Measurements from ENCODE around the gene TRPM6.
"Not testable (repeated sequence)": the region's sequence is repeated elsewhere in the genome, so short reads cannot be mapped to it uniquely, and the experiment has no call there.

The TRPM6 gene

GRCh38 chr9:74887041-74887980 is at the start of gene TRPM6:
Gene TRPM6, minus strand, starts transcription at chr9:74887921. Its CDS starts 65 bp downstream, at chr9:74887856.
- peak; percentile 19 for DNase-seq

GRCh38 chr9:74935008-74935407 is 47.3 kb upstream of the TRPM6 start:
- DNase-seq, result no peak

GRCh38 chr9:74921737-74922136 is 34.0 kb upstream of the TRPM6 start:
- no peak for DNase-seq

DNA sequence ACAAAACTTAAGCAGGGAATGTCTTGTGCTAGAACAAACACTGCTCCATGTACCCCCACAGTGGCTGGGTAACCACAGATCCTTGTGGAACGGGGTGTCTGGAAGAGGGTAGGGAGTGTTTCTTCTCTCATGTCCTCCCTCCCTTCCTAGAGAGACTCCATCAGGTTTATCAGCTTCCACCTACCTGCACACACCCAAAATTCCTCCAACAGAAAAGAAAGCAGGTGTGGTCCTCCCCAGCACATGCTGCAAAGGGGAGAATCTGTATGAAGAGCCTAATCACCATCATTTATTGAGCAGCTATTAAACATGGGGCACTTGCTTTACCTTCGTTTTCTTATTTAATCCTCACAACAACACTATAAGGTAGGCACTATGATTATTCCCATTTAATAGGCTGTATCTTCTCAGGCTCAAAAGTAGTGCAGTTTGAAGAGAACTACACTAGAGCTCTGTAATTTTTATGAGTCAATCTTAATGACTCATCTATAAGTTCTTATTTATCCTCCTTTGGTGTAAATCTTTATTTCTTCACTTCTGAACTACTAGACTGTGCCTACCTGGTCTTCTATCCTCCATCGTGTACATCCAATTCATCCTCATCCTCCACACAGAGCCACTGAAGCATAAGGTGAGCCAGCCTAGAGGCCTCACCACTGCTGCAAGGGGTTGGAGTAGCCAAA is 33.4 kb upstream of the TRPM6 start:
- DNase-seq, result no peak

- no peak for DNase-seq
Observed at GRCh38 chr9:74910036-74910435, 22.3 kb upstream of the TRPM6 start.

- DNase-seq, result no peak
Observed at GRCh38 chr9:74908665-74909064, 20.9 kb upstream of the TRPM6 start.

GRCh38 chr9:74907085-74907484 is 19.4 kb upstream of the TRPM6 start:
- DNase-seq, result no peak

DNA sequence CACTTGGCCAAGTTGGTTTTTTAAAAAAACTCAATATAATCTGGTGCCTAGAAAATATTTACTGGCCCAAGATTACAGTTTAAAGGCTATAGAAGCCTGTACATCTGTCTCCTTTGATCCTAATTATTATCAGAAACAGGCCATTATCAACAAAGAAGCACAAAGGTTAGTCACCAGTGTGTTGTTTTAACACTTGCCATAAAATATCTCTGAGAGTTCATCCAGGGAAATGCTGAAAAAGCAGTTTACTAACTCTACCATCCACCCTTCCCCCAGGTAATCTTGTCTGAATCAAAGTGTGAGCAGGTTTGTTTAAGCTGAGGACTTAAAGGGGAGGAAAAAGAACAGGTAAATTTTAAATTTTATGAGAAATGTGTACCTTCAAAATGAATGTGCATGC is 13.3 kb upstream of the TRPM6 start:
- no peak for DNase-seq

- DNase-seq, result not testable (repeated sequence)
Observed at GRCh38 chr9:74888449-74888848, 728 bp upstream of the TRPM6 start.

- no peak for DNase-seq
Observed at GRCh38 chr9:74887981-74888370, 255 bp upstream of the TRPM6 start.

DNA sequence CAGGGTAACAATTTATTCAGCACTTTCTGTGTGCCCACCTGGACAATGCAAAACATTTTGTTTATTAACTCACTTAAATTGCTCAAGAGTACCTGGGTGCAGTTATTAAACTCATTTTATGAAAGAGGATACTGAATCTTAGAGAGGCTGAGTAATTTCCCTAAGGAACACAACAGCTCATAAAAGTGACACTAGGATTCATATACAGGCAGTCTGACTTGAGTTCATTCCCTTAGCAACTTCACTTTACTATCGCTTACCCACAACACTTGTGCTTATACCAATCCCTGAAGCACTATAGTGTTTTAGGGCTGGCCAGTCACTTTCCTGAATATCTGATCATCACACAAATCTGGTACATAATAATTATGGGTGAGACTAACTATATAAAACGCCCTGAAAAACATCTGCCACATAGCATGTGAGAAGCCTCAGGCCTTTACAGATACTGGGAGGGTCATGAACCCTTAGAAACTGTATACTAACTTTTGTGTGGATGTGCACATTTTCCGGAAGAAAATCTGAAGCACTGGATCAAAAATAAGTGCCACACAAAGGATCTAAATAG is 11.3 kb downstream of the TRPM6 start:
- no peak for DNase-seq

GRCh38 chr9:74875656-74876055 is 12.1 kb downstream of the TRPM6 start:
- no peak for DNase-seq

GRCh38 chr9:74874220-74874619 is 13.5 kb downstream of the TRPM6 start:
- DNase-seq, result no peak

- DNase-seq, result no peak
Observed at GRCh38 chr9:74872619-74873233, 15.0 kb downstream of the TRPM6 start.

DNA sequence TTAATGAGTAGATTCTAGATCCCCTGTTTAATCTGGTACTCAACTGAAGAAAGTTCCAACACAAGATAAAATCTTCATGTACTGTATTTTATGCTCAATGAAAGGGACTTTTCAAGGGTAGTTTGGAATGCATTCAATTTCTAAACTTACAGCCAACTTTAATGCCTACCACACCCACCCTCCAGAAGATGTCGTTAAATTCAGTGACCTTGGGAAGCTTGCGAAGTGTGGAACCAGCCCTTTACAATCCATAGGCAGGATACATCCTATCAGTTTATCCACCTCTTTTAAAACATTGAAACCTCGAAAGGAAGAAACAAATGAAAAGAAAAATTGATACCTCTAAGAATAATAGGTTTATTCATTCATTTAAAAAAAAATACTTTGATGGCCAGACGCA is 20.2 kb downstream of the TRPM6 start:
- no peak for DNase-seq

GRCh38 chr9:74865177-74865576 is 22.5 kb downstream of the TRPM6 start:
- no peak for DNase-seq

DNA sequence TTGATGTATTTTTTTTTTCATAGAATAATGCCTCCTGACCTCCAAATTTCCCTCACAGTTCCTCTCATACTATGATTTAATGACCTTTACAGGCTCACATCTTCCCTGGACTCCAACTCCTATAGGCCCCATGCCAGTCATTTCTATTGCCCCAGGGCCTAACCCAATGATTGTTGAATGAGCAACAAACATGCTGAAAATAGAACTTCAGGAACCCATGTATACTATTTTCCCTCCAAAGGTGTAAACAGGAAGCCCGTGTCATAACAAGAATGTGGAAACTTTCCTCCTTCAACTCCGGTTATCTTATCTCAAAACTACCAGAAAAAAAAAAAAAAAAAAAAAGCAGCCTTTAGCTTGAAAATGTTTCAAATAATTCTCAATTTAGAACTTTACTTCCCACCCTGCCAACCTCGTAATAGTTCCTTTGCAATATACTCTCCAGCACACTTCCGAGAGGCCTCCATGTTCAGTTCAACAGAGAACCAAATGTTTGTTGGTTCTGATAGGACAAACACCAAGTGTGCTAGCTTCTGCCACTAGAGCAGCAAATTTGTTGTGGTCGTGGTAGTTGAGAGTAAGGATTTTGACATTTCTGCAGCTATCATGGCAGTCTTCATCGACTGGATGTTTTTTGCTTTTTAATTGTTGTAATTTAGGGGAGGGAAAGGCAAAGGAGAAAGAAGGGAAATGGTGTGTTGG is 25.8 kb downstream of the TRPM6 start:
- DNase-seq, result no peak

- DNase-seq, result no peak
Observed at GRCh38 chr9:74861071-74861470, 26.6 kb downstream of the TRPM6 start.

- not testable (repeated sequence) for DNase-seq
Observed at GRCh38 chr9:74860247-74860646, 27.5 kb downstream of the TRPM6 start.

DNA sequence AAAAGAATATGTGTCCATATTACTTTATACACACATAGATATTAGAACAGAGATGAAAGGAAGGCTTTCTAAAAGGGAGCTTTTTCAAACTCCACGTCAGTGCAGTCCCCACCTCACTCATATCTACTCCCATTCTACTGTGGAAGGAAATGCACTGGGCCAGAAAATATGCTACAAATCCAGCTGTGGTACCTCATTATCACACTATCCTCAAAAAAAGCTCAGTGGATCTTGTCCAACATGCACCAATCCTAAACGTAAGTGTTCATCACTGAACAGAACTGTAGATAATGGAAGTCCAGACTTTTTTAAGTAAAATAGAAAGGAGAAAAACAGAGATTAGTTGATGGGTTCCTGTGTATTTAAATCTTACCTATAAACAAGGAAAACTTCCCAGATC is 27.9 kb downstream of the TRPM6 start:
- DNase-seq, result no peak

- no peak for DNase-seq
Observed at GRCh38 chr9:74858751-74859414, 28.8 kb downstream of the TRPM6 start.

GRCh38 chr9:74856989-74857388 is 30.7 kb downstream of the TRPM6 start:
- no peak for DNase-seq
